ENCODE measurements around the gene SHROOM4.

The SHROOM4 gene

GRCh38 chrX:50635817-50636365 lies 178.1 kb downstream of the SHROOM4 start:
- Histone ChIP-seq H3K27me3 (ENCODE audit: control insufficient read depth, insufficient read depth, low read length) (no peaks in the 10 kb centered on the region), H3K4me2 (ENCODE audit: low read length) (no peak overlapping the region), H3K4me1 (peaks cover 8% of the 10 kb centered on the region), H3K9me3 (ENCODE audit: control insufficient read depth, low read length) (no peaks in the 10 kb centered on the region), H2AFZ (no peak overlapping the region), H3K27ac (no peak overlapping the region), H3K4me3 (ENCODE audit: low read depth, low read length) (no peak overlapping the region), H3K36me3 (ENCODE audit: control insufficient read depth, insufficient read depth, low read length) (no peaks in the 10 kb centered on the region), H3K9ac (no peak overlapping the region), H3K79me2 (no peaks in the 10 kb centered on the region)
- TF ChIP-seq CTCF (IDR thresholded peaks at IDR 0.05) = no peak

- H3K9ac ChIP-seq = no peak overlapping the region
- H3K27ac ChIP-seq = no peak overlapping the region
- H3K4me3 ChIP-seq (ENCODE audit: low read depth, low read length) = no peak overlapping the region
- H3K36me3 ChIP-seq (ENCODE audit: control insufficient read depth, insufficient read depth, low read length) = no peaks in the 10 kb centered on the region
- H3K4me2 ChIP-seq (ENCODE audit: low read length) = no peak overlapping the region
- no peaks in the 10 kb centered on the region for H3K27me3 ChIP-seq (ENCODE audit: control insufficient read depth, insufficient read depth, low read length)
- no peak overlapping the region for H2AFZ ChIP-seq
- H3K4me1 ChIP-seq = peaks cover 8% of the 10 kb centered on the region
- no peak for TF ChIP-seq CTCF (IDR thresholded peaks at IDR 0.05)
- H3K79me2 ChIP-seq = no peaks in the 10 kb centered on the region
- no peaks in the 10 kb centered on the region for H3K9me3 ChIP-seq (ENCODE audit: control insufficient read depth, low read length)
Observed at GRCh38 chrX:50635162-50635561, 178.8 kb downstream of the SHROOM4 start.

- Histone ChIP-seq H3K79me2 (no peaks in the 10 kb centered on the region), H3K27ac (no peak overlapping the region), H2AFZ (no peak overlapping the region), H3K9me3 (ENCODE audit: control insufficient read depth, low read length) (no peaks in the 10 kb centered on the region), H3K36me3 (ENCODE audit: control insufficient read depth, insufficient read depth, low read length) (no peaks in the 10 kb centered on the region), H3K4me1 (no peaks in the 10 kb centered on the region), H3K27me3 (ENCODE audit: control insufficient read depth, insufficient read depth, low read length) (no peaks in the 10 kb centered on the region), H3K4me3 (ENCODE audit: low read depth, low read length) (no peak overlapping the region), H3K9ac (no peak overlapping the region), H3K4me2 (ENCODE audit: low read length) (no peak overlapping the region)
- no peak for TF ChIP-seq CTCF (IDR thresholded peaks at IDR 0.05)
Observed at GRCh38 chrX:50629774-50630173, 184.2 kb downstream of the SHROOM4 start.

- no peak overlapping the region for H3K9ac ChIP-seq
- H3K27ac ChIP-seq = no peak overlapping the region
- H2AFZ ChIP-seq = no peak overlapping the region
- no peak for TF ChIP-seq CTCF (IDR thresholded peaks at IDR 0.05)
- H3K4me3 ChIP-seq (ENCODE audit: low read depth, low read length) = no peak overlapping the region
- H3K27me3 ChIP-seq (ENCODE audit: control insufficient read depth, insufficient read depth, low read length) = no peaks in the 10 kb centered on the region
- H3K4me2 ChIP-seq (ENCODE audit: low read length) = no peak overlapping the region
- no peaks in the 10 kb centered on the region for H3K36me3 ChIP-seq (ENCODE audit: control insufficient read depth, insufficient read depth, low read length)
- no peaks in the 10 kb centered on the region for H3K79me2 ChIP-seq
- no peaks in the 10 kb centered on the region for H3K9me3 ChIP-seq (ENCODE audit: control insufficient read depth, low read length)
- no peaks in the 10 kb centered on the region for H3K4me1 ChIP-seq
Observed at GRCh38 chrX:50627696-50628095, 186.3 kb downstream of the SHROOM4 start.

GRCh38 chrX:50626432-50626831 lies 187.6 kb downstream of the SHROOM4 start:
- no peak for TF ChIP-seq CTCF (IDR thresholded peaks at IDR 0.05)

More at GRCh38 chrX:50626432-50626831, 187.6 kb downstream of the SHROOM4 start:
- H3K27me3 ChIP-seq (ENCODE audit: control insufficient read depth, insufficient read depth, low read length) = no peaks in the 10 kb centered on the region
- no peak overlapping the region for H3K4me3 ChIP-seq (ENCODE audit: low read depth, low read length)
- H3K36me3 ChIP-seq (ENCODE audit: control insufficient read depth, insufficient read depth, low read length) = no peaks in the 10 kb centered on the region
- H3K9me3 ChIP-seq (ENCODE audit: control insufficient read depth, low read length) = no peaks in the 10 kb centered on the region
- no peaks in the 10 kb centered on the region for H3K79me2 ChIP-seq
- H2AFZ ChIP-seq = no peak overlapping the region
- no peak overlapping the region for H3K27ac ChIP-seq
- no peaks in the 10 kb centered on the region for H3K4me1 ChIP-seq
- H3K9ac ChIP-seq = no peak overlapping the region
- no peak overlapping the region for H3K4me2 ChIP-seq (ENCODE audit: low read length)
